HL-60/S4 treated with retinoic acid at 250 ng/mL for 4 days and 3 days (cell line): Measurements from ENCODE around the gene VBP1.
"Not testable (repeated sequence)": the region's sequence is repeated elsewhere in the genome, so short reads cannot be mapped to it uniquely, and the experiment has no call there.

ENCODE experiments used
- in situ Hi-C: fragments of 300-500 bp; cut with MboI; formaldehyde crosslinking; loops from 2 replicates; pipeline ENCODE4 v1.7.0; 2022; ENCODE audit warnings: low sequenced_read_pairs

VBP1 gene

DNA sequence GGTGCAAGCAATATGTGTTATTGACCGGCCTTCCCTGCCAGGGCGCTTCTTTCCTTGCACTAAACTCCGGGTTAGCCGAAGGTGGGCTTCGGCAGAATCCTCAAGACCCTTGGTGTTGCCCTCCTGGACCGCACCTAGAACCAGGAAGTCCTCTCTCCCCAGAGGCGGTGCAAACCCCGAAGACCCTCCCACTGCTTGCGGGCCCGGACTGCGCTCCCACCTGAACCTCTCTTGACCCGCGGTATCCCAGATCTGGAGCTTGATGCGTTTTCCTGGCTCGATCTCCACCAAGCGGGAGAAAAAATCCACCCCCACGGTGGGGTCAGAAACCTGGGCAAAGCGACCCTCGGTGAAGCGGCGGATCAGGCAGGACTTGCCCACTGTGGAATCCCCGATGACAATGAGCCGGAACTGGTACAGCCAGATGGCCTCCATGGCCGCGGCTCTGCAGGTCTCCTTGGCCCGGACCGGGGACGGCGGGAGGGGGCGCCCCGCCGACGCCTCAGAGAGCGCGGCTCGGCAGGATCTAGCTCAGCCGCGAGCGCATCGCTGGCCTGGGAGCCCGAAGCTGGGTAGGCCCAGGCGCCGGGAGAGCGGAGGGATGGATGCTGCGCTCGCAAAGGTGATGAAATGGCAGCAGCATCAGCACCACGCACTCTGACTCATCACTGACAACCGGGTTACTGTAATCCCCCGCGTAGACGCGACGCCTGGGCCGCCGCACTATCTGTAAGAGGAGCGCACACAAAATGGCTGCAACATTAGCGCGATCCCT, 47.8 kb downstream of the VBP1 start, which contains the start of gene RAB39B:
TSS of gene RAB39B (minus strand) at position 638 of the 775 bp plus-strand sequence. CDS start at position 435, 203 bp downstream.
- in situ Hi-C loops = no loop called here

DNA sequence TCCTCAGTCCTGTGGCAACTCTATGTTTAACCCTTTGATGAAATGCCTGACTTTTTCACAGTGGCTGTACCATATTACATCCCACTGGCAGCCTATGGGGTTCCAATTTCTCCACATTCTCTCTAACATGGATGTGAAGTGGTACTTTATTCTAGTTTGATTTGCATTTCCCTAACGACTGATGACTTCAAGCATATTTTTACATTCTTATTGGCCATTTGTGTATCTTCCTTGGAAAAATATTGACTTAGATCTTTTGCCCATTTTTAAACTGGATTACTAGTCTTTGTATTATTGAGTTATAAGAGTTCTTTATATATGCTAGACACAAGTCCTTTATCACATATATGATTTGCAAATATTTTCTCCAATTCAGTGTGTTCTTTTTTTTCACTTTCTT, 50.2 kb downstream of the VBP1 start:
- in situ Hi-C loops = no loop called here

- in situ Hi-C loops = not testable (repeated sequence)
These were observed 51.7 kb downstream of the VBP1 start for GRCh38 chrX:155267995-155268394.

GRCh38 chrX:155270969-155271368, 54.7 kb downstream of the VBP1 start:
- in situ Hi-C loops = no loop called here

DNA sequence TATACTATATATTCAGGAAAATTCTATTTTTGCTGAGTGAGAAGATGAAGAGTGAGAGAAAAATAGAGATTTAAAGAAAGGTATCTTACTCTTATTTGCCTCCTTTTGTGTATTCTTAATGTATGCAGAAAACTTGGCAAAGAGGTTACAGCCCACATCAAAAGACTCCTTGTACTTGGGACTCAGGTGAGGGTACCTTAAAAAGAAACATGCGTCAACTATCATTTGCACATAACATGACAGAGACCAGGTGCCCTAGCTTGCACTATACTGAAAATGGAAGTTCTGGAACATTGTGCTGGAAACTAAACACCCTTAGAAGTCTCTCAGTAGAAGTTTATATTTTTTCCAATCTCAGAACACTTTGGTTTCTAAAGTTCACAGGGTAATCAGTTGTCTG, 63.6 kb downstream of the VBP1 start:
- in situ Hi-C loops = no loop called here
